Measurements from ENCODE around the gene NAT9.

DNA sequence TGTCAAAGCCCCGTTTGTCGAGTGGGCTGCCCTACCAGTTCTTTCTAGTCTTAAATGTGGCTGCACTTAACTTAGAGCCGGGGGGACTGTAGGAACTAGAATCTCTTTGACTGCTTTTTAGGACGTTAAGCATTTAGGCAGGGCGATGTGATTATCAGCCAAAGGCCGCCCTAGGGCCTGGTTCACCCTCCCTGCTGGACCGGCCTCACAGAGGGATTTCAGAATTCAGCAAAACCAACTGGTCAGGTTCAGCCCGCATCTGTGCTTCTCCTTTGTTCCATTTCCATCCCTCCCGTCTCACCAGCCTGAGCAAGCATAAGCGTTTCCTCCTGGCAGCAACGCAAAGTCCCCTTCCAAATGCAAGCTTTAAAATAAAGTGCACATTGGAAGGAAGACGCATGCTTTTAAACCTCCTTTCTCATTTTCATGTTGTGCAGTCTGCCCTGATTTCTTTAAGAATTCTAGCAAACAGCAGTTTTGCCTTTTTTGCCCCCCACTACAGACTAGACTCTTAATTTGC is 16.5 kb upstream of the NAT9 start:
- TF ChIP-seq, protein P1, sequence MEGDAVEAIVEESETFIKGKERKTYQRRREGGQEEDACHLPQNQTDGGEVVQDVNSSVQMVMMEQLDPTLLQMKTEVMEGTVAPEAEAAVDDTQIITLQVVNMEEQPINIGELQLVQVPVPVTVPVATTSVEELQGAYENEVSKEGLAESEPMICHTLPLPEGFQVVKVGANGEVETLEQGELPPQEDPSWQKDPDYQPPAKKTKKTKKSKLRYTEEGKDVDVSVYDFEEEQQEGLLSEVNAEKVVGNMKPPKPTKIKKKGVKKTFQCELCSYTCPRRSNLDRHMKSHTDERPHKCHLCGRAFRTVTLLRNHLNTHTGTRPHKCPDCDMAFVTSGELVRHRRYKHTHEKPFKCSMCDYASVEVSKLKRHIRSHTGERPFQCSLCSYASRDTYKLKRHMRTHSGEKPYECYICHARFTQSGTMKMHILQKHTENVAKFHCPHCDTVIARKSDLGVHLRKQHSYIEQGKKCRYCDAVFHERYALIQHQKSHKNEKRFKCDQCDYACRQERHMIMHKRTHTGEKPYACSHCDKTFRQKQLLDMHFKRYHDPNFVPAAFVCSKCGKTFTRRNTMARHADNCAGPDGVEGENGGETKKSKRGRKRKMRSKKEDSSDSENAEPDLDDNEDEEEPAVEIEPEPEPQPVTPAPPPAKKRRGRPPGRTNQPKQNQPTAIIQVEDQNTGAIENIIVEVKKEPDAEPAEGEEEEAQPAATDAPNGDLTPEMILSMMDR (IDR thresholded peaks at IDR 0.05; ENCODE audit: poor library complexity): no peak
- TF ChIP-seq EZH2 (IDR thresholded peaks at IDR 0.05; ENCODE audit: borderline replicate concordance): no peak
